Epithelial cell of proximal tubule (primary cell): ENCODE measurements around the gene GTF2F2. TPM values are rescaled to one million over a fixed set of nuclear protein-coding genes. Genes with fewer than 3 reads are reported as not detected.

Source experiments
- DNase-seq: peaks from one replicate; pipeline ENCODE4 v3.0.0-alpha.2; 2011; ENCODE audit warnings: low read depth
- H3K4me3 ChIP-seq: 2 replicates; pipeline ENCODE4 v1.5.1; 2011; ENCODE audit warnings: low read depth, mild to moderate bottlenecking, low read length
- CTCF ChIP-seq: conservative IDR thresholded peaks from 2 replicates; pipeline ENCODE4 v1.5.1; 2012; ENCODE audit warnings: low read depth, mild to moderate bottlenecking, low read length
- total RNA-seq: library from RNA; depleted of rRNA; stranded (reverse); fragments of >200 nt; gene quantifications from 2 replicates; pipeline ENCODE4 v1.2.3, GENCODE V29; 2015

GTF2F2 gene
- total RNA-seq, 1 donor from 2014 or later = 47.9 TPM

- TF ChIP-seq CTCF = no peak
- no peak for DNase-seq
- no peak overlapping the region for H3K4me3 ChIP-seq
Measured at GRCh38 chr13:45092663-45093062, 27.6 kb upstream of the GTF2F2 start.

- no peak for TF ChIP-seq CTCF
Measured at GRCh38 chr13:45100573-45101262, 19.6 kb upstream of the GTF2F2 start.

GRCh38 chr13:45101327-45102018 is 18.8 kb upstream of the GTF2F2 start:
- TF ChIP-seq CTCF = no peak
- no peak for DNase-seq
- no peak overlapping the region for H3K4me3 ChIP-seq

More at GRCh38 chr13:45100573-45101262, 19.6 kb upstream of the GTF2F2 start:
- no peak overlapping the region for H3K4me3 ChIP-seq
- no peak for DNase-seq

GRCh38 chr13:45102136-45102507 is 18.2 kb upstream of the GTF2F2 start:
- no peak for TF ChIP-seq CTCF
- H3K4me3 ChIP-seq = no peak overlapping the region
- no peak for DNase-seq

- no peak for TF ChIP-seq CTCF
Measured at GRCh38 chr13:45103449-45103848, 16.9 kb upstream of the GTF2F2 start.

GRCh38 chr13:45104261-45104660 is 16.0 kb upstream of the GTF2F2 start:
- DNase-seq = no peak
- TF ChIP-seq CTCF = no peak
- no peak overlapping the region for H3K4me3 ChIP-seq

More at GRCh38 chr13:45103449-45103848, 16.9 kb upstream of the GTF2F2 start:
- no peak overlapping the region for H3K4me3 ChIP-seq
- no peak for DNase-seq
